ENCODE measurements around the gene CDR2. TPM values are rescaled to one million over a fixed set of nuclear protein-coding genes. Genes with fewer than 3 reads are reported as not detected.

Gene CDR2
- total and polyA plus RNA-seq, 9 donors: 12.7 to 30.3 (median 22.9) TPM

- H3K9me3 ChIP-seq: no peaks in the 10 kb centered on the region
- no peaks in the 10 kb centered on the region for H3K36me3 ChIP-seq
- intact Hi-C loops (cut with DNase I): loop anchor here (2.0 to 10.0 kb wide), 5 partner anchors 89 to 344 kb away; partner anchors contain the start of genes MOSMO (in 3 of the 4), PDZD9 (in 3 of the 4), EEF2K (in 2 of the 4) and UQCRC2 (in 1 of the 4)
- H3K4me3 ChIP-seq: peak overlapping the region; percentile 95
- H3K27ac ChIP-seq: no peak overlapping the region
- no peaks in the 10 kb centered on the region for H3K27me3 ChIP-seq
- no peak for TF ChIP-seq EP300 (IDR thresholded peaks at IDR 0.05)
- no peak for TF ChIP-seq CTCF (IDR thresholded peaks at IDR 0.05)
- TF ChIP-seq POLR2A (IDR thresholded peaks at IDR 0.05): no peak
- WGBS, 3 donors: 0 to 1% (median 1%) methylated on average over 17 of the region's 17 CpGs
- H3K4me1 ChIP-seq (ENCODE audit: insufficient read depth): no peaks in the 10 kb centered on the region
- DNase-seq: no peak
These were observed 78.0 kb downstream of the CDR2 start for GRCh38 chr16:22296225-22297113.

Other genes starting within 250 kb of the CDR2 start
- 1 to 10 TPM in 1 of 7 donors, under 1 TPM in 4, not detected in 2; 0.15 to 1.1 (median 0.25) TPM for gene SDR42E2, start 212.1 kb downstream of the CDR2 start, total RNA-seq
- under 1 TPM in 1 of 2 donors, not detected in 1; 0.05 TPM for gene SDR42E2, start 212.1 kb downstream of the CDR2 start, polyA plus RNA-seq
- gene EEF2K, start 168.3 kb downstream of the CDR2 start, total RNA-seq: 10 to 100 TPM in 6 of 7 donors, 1 to 10 TPM in 1; 8.1 to 37.6 (median 28.0) TPM
- gene EEF2K, start 168.3 kb downstream of the CDR2 start, polyA plus RNA-seq: 10 to 100 TPM in 1 of 2 donors, 1 to 10 TPM in 1; 8.4 to 18.8 TPM
- gene POLR3E, start 77.2 kb downstream of the CDR2 start, total RNA-seq: 10 to 100 TPM; 23.5 to 57.0 (median 40.8) TPM
- gene POLR3E, start 77.2 kb downstream of the CDR2 start, polyA plus RNA-seq: 10 to 100 TPM; 18.6 to 27.1 TPM
- 100 to 1,000 TPM in 6 of 7 donors, 10 to 100 TPM in 1; 95.9 to 341 (median 155) TPM for gene NPIPB5, start 136.3 kb upstream of the CDR2 start, total RNA-seq
- gene NPIPB5, start 136.3 kb upstream of the CDR2 start, polyA plus RNA-seq: 10 to 100 TPM; 41.7 to 79.8 TPM

All from ovary (tissue), 9 donors.